Thoracic aorta (tissue), 2 donors: ENCODE data around the gene CPNE2. TPM values are rescaled to one million over a fixed set of nuclear protein-coding genes. Genes with fewer than 3 reads are reported as not detected.

ENCODE experiments used
- ATAC-seq: fragments of 150-250 bp; one replicate; pipeline ENCODE4 v1.8.0; 2017; ENCODE audit warnings: low read depth; ENCODE audit not compliant: insufficient number of reproducible peaks, low FRiP score
- DNase-seq: peaks from one replicate; pipeline ENCODE4 v3.0.0-alpha.2; 2020; ENCODE audit warnings: low spot score
- H3K27ac ChIP-seq, 2 donors: fragments of 200-600 bp; sonication (generic); 1 replicate in 1 of 2; 2 replicates in 1 of 2; pipeline ENCODE4 v1.5.1; 2016; ENCODE audit warnings: mild to moderate bottlenecking in 2 of 2, moderate library complexity in 2 of 2
- H3K27me3 ChIP-seq: fragments of 200-600 bp; sonication (generic); replicated peaks from 2 replicates; pipeline ENCODE4 v1.6.0; 2016; ENCODE audit warnings: mild to moderate bottlenecking; ENCODE audit not compliant: insufficient read depth
- H3K36me3 ChIP-seq: fragments of 200-600 bp; sonication (generic); one replicate; pipeline ENCODE4 v1.5.1; 2016
- H3K4me1 ChIP-seq, 2 donors: fragments of 200-600 bp; sonication (generic); 1 replicate in 1 of 2; 2 replicates in 1 of 2; pipeline versions ENCODE4 v1.5.1 to v1.6.0; 2016; ENCODE audit warnings: low read depth in 2 of 2, mild to moderate bottlenecking in 1 of 2; ENCODE audit not compliant: control insufficient read depth in 1 of 2
- H3K4me3 ChIP-seq: fragments of 200-600 bp; sonication (generic); 2 replicates; pipeline ENCODE4 v1.5.1; 2016; ENCODE audit warnings: mild to moderate bottlenecking
- H3K9me3 ChIP-seq: fragments of 200-600 bp; sonication (generic); 2 replicates; pipeline ENCODE4 v1.5.1; 2016
- CTCF ChIP-seq: fragments of 200-600 bp; sonication (generic); IDR thresholded peaks from one replicate; pipeline ENCODE4 v1.5.1; 2019; ENCODE audit warnings: antibody characterized with exemption
- total RNA-seq, 2 donors: library from RNA; depleted of rRNA; stranded (reverse); fragments of >200 nt; gene quantifications; one replicate each; pipeline versions ENCODE4 v1.1.0 to v1.2.3, GENCODE V29; 2016

Gene CPNE2
- total RNA-seq, 2 donors from 2014 or later, result 28.3 to 47.4 TPM

GRCh38 chr16:57126411-57126810, 34.0 kb downstream of the CPNE2 start:
- no peak overlapping the region for H3K27ac ChIP-seq
- ATAC-seq (no peak), DNase-seq (no peak)
- H3K4me3 ChIP-seq, result no peak overlapping the region
- TF ChIP-seq CTCF, result no peak
- H3K9me3 ChIP-seq, result no peaks in the 10 kb centered on the region
- H3K27me3 ChIP-seq, result no peaks in the 10 kb centered on the region
- H3K4me1 ChIP-seq, result no peaks in the 10 kb centered on the region
- peaks cover 9% of the 10 kb centered on the region for H3K36me3 ChIP-seq

GRCh38 chr16:57127037-57127763, 34.8 kb downstream of the CPNE2 start:
- Histone ChIP-seq H3K9me3 (no peaks in the 10 kb centered on the region), H3K36me3 (peaks cover 2% of the 10 kb centered on the region), H3K27me3 (no peaks in the 10 kb centered on the region), H3K27ac (no peak overlapping the region), H3K4me3 (no peak overlapping the region), H3K4me1 (no peaks in the 10 kb centered on the region)
- no peak for TF ChIP-seq CTCF
- ATAC-seq, result no peak
- no peak for DNase-seq

GRCh38 chr16:57127836-57128235, 35.5 kb downstream of the CPNE2 start:
- no peaks in the 10 kb centered on the region for H3K9me3 ChIP-seq
- H3K4me1 ChIP-seq, result no peaks in the 10 kb centered on the region
- H3K27me3 ChIP-seq, result no peaks in the 10 kb centered on the region
- peaks cover 2% of the 10 kb centered on the region for H3K36me3 ChIP-seq
- no peak overlapping the region for H3K4me3 ChIP-seq
- no peak overlapping the region for H3K27ac ChIP-seq
- ATAC-seq (no peak), DNase-seq (no peak)
- TF ChIP-seq CTCF, result no peak

GRCh38 chr16:57128771-57129389, 36.5 kb downstream of the CPNE2 start:
- Histone ChIP-seq H3K36me3 (peaks cover 2% of the 10 kb centered on the region), H3K4me1 (no peaks in the 10 kb centered on the region), H3K27me3 (no peaks in the 10 kb centered on the region), H3K27ac (no peak overlapping the region), H3K4me3 (no peak overlapping the region), H3K9me3 (no peaks in the 10 kb centered on the region)
- no peak for DNase-seq
- no peak for ATAC-seq
- TF ChIP-seq CTCF, result no peak

- Histone ChIP-seq H3K4me3 (no peak overlapping the region), H3K27ac (no peak overlapping the region), H3K27me3 (no peaks in the 10 kb centered on the region), H3K9me3 (no peaks in the 10 kb centered on the region), H3K4me1 (no peaks in the 10 kb centered on the region), H3K36me3 (peaks cover 2% of the 10 kb centered on the region)
- DNase-seq (no peak), ATAC-seq (no peak)
- no peak for TF ChIP-seq CTCF
Measured at GRCh38 chr16:57130950-57131321, 38.6 kb downstream of the CPNE2 start.
